ENCODE data around the gene TRMT61B.

DNA sequence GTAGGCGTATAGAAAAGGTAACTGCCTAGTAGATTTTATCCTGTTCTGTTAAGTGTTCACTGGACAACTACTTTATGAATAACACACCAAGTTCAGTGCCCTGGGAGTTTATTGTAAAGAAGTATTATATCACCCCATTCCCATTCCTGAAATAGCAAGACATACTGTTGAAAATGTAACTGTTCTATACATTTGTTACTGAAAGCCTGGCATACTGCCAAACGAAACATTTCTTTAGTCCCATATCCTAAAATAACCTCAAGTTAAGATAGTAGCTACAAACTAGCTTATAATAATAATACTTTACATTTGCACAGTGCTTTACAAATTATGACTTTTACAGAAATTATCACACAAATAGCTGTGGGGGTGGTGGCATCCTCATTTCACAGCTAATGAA is 34.3 kb downstream of the TRMT61B start:
- TF ChIP-seq, protein P1, sequence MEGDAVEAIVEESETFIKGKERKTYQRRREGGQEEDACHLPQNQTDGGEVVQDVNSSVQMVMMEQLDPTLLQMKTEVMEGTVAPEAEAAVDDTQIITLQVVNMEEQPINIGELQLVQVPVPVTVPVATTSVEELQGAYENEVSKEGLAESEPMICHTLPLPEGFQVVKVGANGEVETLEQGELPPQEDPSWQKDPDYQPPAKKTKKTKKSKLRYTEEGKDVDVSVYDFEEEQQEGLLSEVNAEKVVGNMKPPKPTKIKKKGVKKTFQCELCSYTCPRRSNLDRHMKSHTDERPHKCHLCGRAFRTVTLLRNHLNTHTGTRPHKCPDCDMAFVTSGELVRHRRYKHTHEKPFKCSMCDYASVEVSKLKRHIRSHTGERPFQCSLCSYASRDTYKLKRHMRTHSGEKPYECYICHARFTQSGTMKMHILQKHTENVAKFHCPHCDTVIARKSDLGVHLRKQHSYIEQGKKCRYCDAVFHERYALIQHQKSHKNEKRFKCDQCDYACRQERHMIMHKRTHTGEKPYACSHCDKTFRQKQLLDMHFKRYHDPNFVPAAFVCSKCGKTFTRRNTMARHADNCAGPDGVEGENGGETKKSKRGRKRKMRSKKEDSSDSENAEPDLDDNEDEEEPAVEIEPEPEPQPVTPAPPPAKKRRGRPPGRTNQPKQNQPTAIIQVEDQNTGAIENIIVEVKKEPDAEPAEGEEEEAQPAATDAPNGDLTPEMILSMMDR (IDR thresholded peaks at IDR 0.05), result no peak
- TF ChIP-seq EZH2 (IDR thresholded peaks at IDR 0.05; ENCODE audit: borderline replicate concordance, insufficient read depth, low read depth, low read length, poor library complexity, severe bottlenecking), result no peak
